ENCODE results near the gene TPK1.

GRCh38 chr7:144720149-144720548, 115.7 kb downstream of the TPK1 start:
- TF ChIP-seq POLR2A (IDR thresholded peaks at IDR 0.05; ENCODE audit: low read length) (no peak), CTCF (IDR thresholded peaks at IDR 0.05) (no peak), RFX5 (IDR thresholded peaks at IDR 0.05) (no peak), ELK1 (IDR thresholded peaks at IDR 0.05; ENCODE audit: low read depth, low read length) (no peak), CEBPB (IDR thresholded peaks at IDR 0.05) (no peak), REST (IDR thresholded peaks at IDR 0.05) (no peak)
